HG03520 (cell line): ENCODE measurements around the gene MN1.

Source experiments
- ATAC-seq: cut with Tn5 transposase; IDR thresholded peaks from one replicate; pipeline ENCODE4 v1.9.1; 2021; ENCODE audit warnings: mild to moderate bottlenecking, moderate library complexity; ENCODE audit not compliant: unreplicated experiment

MN1 gene

GRCh38 chr22:27800250-27801201 is 1.0 kb downstream of the MN1 start:
- no peak for ATAC-seq

GRCh38 chr22:27799827-27800249 is 1.7 kb downstream of the MN1 start:
- ATAC-seq = no peak

- no peak for ATAC-seq
Observed at GRCh38 chr22:27799015-27799826, 2.3 kb downstream of the MN1 start.

- no peak for ATAC-seq
Observed at GRCh38 chr22:27798511-27799014, 3.0 kb downstream of the MN1 start.

GRCh38 chr22:27797520-27798391 is 3.8 kb downstream of the MN1 start:
- ATAC-seq = no peak

GRCh38 chr22:27796829-27797519 is 4.6 kb downstream of the MN1 start:
- no peak for ATAC-seq

GRCh38 chr22:27795696-27796517 is 5.6 kb downstream of the MN1 start:
- ATAC-seq = no peak

GRCh38 chr22:27795053-27795452 is 6.5 kb downstream of the MN1 start:
- no peak for ATAC-seq

GRCh38 chr22:27794226-27794625 is 7.3 kb downstream of the MN1 start:
- ATAC-seq = no peak

- ATAC-seq = no peak
Observed at GRCh38 chr22:27793576-27793975, 8.0 kb downstream of the MN1 start.

- ATAC-seq = no peak
Observed at GRCh38 chr22:27792452-27793161, 8.9 kb downstream of the MN1 start.

- no peak for ATAC-seq
Observed at GRCh38 chr22:27791859-27792241, 9.7 kb downstream of the MN1 start.

- no peak for ATAC-seq
Observed at GRCh38 chr22:27791159-27791858, 10.2 kb downstream of the MN1 start.

- no peak for ATAC-seq
Observed at GRCh38 chr22:27790376-27791158, 11.0 kb downstream of the MN1 start.

GRCh38 chr22:27788500-27789288 is 12.9 kb downstream of the MN1 start:
- ATAC-seq = no peak

GRCh38 chr22:27786965-27787364 is 14.6 kb downstream of the MN1 start:
- ATAC-seq = no peak
